AG04449 (cell line): ENCODE data around the gene PTPN1.
"Not testable (repeated sequence)": the region's sequence is repeated elsewhere in the genome, so short reads cannot be mapped to it uniquely, and the experiment has no call there.

Experiments
- CTCF ChIA-PET: fragments of 350-600 bp; formaldehyde crosslinking; extraction: SDS; loops from one replicate; lab custom pipeline; 2021; ENCODE audit warnings: antibody characterized with exemption; lab: Yijun Ruan, JAX
- POLR2A ChIA-PET: fragments of 400-600, 350-600 bp; formaldehyde crosslinking; extraction: SDS; loops from one replicate; lab custom pipeline; 2020; ENCODE audit warnings: antibody characterized with exemption, inconsistent platforms; lab: Yijun Ruan, JAX
- DNase-seq: peaks from one replicate; pipeline ENCODE4 v3.0.0-alpha.2; 2010; ENCODE audit warnings: low read depth, low spot score
- H3K4me3 ChIP-seq: 2 replicates; pipeline ENCODE4 v1.5.1; 2011; ENCODE audit warnings: low read depth, mild to moderate bottlenecking, control low read depth, low read length
- CTCF ChIP-seq: IDR thresholded peaks from one replicate; pipeline ENCODE4 v1.5.1; 2011; ENCODE audit warnings: mild to moderate bottlenecking, moderate library complexity, low read length, control low read depth, inconsistent platforms; ENCODE audit not compliant: insufficient read depth; ENCODE audit errors: missing control alignments

The PTPN1 gene

GRCh38 chr20:50597406-50597969 is 87.3 kb downstream of the PTPN1 start:
- TF ChIP-seq CTCF = no peak
- POLR2A ChIA-PET = interaction anchor here (0.5 kb wide), 1 partner anchor 29 kb away, joined by 3 read pairs; no protein-coding TSS in a partner anchor
- CTCF ChIA-PET = interaction anchor here (0.8 to 2.8 kb wide), 5 partner anchors 9 to 419 kb away, joined by 3 to 10 read pairs (median 5); no protein-coding TSS in a partner anchor
- H3K4me3 ChIP-seq = no peak overlapping the region
- DNase-seq = no peak

GRCh38 chr20:50598074-50598473 is 87.9 kb downstream of the PTPN1 start:
- ChIA-PET POLR2A (no interaction called here), CTCF (interaction anchor here (0.8 to 2.8 kb wide), 4 partner anchors 10 to 152 kb away, joined by 3 to 10 read pairs (median 6); no protein-coding TSS in a partner anchor)
- DNase-seq = no peak
- TF ChIP-seq CTCF = no peak
- H3K4me3 ChIP-seq = no peak overlapping the region

- POLR2A ChIA-PET, H3K4me3 ChIP-seq, DNase-seq: not testable (repeated sequence)
- CTCF ChIA-PET = interaction anchor here (0.6 to 1.8 kb wide), 5 partner anchors 10 to 1330 kb away, joined by 3 to 9 read pairs (median 4); no protein-coding TSS in a partner anchor
These were observed 88.6 kb downstream of the PTPN1 start for GRCh38 chr20:50598768-50599167.

DNA sequence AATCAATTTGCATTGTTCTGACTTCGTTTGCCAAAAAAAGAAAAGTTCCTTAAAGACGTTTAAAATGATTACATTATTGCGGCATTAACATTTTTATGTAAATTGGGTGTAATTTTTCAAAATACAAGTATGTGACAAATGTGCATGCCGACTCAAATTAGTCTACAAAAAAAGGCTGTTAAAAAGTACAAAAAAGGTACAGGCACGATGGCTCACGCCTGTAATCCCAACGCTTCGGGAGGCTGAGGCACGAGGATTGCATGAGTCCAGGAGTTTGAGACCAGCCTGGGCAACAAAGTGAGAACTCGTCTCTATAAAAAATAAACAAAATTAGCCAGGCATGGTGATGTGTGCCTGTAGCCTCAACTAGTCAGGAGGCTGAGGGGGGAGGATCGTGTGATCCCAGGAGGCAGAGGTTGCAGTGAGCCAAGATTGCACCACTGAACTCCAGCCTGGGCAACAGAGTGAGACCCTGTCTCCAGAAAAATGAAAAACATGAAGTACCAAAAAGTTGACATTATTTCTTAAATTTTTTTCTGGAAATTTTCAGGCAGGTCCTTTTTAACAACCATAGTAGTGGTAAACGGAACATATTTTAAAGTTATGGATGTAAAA is 90.2 kb downstream of the PTPN1 start:
- no peak overlapping the region for H3K4me3 ChIP-seq
- CTCF ChIA-PET = interaction anchor here (1.8 kb wide), 1 partner anchor 12 kb away, joined by 9 read pairs; no protein-coding TSS in a partner anchor
- no peak for TF ChIP-seq CTCF
- DNase-seq = no peak
- POLR2A ChIA-PET = no interaction called here

- ChIA-PET POLR2A (no interaction called here), CTCF (no interaction called here)
- TF ChIP-seq CTCF = no peak
- DNase-seq = no peak
- H3K4me3 ChIP-seq = no peak overlapping the region
These were observed 91.6 kb downstream of the PTPN1 start for GRCh38 chr20:50601511-50602431.

GRCh38 chr20:50602432-50603088 is 92.4 kb downstream of the PTPN1 start:
- POLR2A ChIA-PET = no interaction called here
- DNase-seq = no peak
- CTCF ChIA-PET = no interaction called here
- no peak overlapping the region for H3K4me3 ChIP-seq
- no peak for TF ChIP-seq CTCF
